Stimulated activated CD8-positive, alpha-beta memory T cell treated with anti-CD3 and anti-CD28 coated beads, Interleukin-4, amount 100 ng/mL, for 24 hours (primary cell): Measurements from ENCODE around the gene HMG20B.

Source experiments
- DNase-seq: peaks from one replicate; pipeline ENCODE4 v3.0.0-alpha.2; 2020; ENCODE audit warnings: low read depth

The HMG20B gene

DNA sequence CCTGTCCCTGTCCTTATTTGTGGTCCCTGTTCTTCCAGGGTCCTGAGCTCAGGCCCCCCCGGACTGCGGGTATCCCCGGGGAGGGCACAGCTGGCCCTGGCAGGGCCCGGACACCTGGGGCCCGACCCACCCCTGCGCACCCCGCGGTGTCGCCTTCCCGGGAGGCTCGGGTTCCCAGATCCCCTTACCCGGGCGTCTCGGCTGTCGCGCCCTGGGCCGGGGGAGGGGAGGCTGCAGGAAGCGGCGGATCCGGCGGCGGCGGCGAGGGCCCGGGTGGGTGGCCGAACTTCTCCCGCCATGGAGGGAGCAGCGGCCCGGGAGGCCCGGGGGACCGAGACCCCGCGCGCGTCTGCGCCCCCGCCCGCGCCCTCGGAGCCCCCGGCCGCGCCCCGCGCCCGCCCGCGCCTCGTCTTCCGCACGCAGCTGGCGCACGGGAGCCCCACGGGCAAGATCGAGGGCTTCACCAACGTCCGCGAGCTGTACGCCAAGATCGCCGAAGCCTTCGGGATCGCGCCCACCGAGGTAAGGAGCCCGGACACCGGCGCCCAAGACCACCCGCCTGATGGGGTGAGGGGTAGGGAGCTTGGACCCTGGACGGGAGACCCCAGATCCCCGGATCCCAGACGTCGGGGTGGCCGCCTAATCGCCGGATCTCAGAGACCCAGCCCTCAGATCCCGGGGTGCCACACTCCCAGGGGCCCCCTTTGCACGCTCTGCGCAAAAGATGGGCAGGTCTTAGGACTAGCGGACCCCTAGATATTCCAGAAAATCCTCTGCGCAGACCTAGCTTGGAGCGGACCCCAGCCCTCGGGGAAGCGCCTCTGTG is 12.8 kb downstream of the HMG20B start, which contains the start of gene GIPC3:
Gene GIPC3, plus strand, starts transcription at position 178 of the 826 bp plus-strand sequence. Its CDS starts 120 bp downstream, at position 298.
- DNase-seq = no peak

DNA sequence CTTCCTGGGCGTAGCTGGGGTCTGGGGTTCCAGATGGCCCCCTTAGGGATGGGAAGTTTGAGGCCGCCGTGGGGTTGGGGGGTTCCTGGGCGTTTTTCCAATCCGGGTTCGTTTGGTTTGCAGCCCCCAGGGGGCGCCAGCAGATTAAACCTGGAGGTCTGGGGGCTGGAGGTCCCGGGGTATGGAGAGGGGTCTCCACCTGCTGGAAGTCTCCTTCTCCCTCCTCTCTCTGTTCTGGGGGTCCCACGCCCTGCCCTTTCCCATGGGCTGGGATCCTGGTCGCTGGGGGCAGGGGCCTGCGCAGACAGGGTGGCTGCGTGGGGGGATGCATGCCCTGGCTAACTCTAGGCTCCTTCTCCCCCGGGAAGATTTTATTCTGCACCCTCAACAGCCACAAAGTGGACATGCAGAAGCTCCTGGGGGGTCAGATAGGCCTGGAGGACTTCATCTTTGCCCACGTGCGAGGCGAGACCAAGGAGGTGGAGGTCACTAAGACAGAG is 13.4 kb downstream of the HMG20B start:
- peak; percentile 21 for DNase-seq

DNA sequence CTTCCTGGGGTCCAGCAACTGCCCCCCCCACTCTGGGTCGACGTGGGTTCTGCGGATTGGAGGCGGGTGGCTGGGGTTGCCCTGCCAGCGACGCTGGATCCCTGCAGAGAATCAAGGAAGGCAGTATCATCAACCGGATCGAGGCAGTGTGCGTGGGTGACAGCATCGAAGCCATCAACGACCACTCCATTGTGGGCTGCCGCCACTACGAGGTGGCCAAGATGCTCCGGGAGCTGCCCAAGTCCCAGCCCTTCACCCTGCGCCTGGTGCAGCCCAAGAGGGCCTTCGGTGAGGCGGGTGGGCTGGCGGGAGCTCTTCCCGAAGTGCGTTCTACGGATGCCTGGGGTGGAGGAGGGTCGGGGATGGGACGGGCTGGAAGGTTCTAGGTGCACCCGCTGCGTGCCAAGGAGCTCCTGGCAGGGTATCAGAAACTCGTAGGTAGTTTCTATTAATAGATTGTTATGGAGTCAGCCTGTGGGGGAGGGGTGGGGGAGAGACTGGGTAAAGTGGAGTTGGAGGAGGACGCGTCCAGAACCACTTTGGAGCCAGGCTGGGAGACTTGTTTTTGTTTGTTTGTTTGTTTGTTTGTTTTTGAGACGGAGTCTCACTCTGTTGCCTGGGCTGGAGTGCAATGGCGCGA is 14.1 kb downstream of the HMG20B start:
- no peak for DNase-seq

DNA sequence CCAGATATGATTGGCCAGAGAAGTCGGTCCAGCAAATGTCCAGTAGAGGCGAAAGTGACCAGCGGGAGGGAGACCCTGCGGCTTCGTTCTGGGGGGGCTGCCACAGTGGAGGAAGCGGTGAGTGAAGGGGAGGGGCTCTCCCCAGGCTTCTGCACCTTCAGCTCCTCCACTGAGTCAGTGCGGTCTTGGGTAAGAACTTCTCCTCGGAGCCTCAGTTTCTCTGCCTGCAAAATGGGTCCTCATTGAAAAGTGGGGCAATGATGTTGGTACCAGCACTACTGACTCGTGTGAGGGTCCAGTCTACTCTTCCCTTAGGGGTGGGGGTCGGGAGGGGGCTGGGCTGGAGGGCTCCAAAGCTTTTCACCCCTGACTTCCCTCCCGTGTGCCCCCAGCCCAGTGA is 16.7 kb downstream of the HMG20B start:
- no peak for DNase-seq

DNA sequence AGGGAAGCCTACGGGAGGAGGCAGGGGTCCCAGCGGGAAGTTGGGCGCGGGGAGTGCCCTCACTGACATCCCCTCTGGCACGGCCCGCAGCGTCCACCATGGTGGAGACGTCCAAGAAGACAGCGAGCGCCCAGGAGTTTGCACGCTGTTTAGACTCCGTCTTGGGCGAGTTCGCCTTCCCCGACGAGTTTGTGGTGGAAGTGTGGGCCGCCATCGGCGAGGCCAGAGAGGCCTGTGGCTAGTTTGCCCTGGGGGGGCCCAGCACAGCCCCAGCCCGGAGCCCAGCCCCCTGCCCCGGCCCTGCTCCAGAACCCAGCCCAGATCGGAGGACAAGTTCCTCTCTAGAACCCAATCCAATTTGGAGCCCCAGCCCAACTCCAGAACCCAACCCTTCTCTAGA is 17.2 kb downstream of the HMG20B start:
- no peak for DNase-seq

- no peak for DNase-seq
Observed at GRCh38 chr19:3590991-3591659, 18.4 kb downstream of the HMG20B start.

GRCh38 chr19:3591876-3592613 is 19.3 kb downstream of the HMG20B start:
- no peak for DNase-seq

GRCh38 chr19:3593156-3593555 is 20.4 kb downstream of the HMG20B start:
- DNase-seq = no peak

- no peak for DNase-seq
Observed at GRCh38 chr19:3595521-3596061, 22.8 kb downstream of the HMG20B start.

DNA sequence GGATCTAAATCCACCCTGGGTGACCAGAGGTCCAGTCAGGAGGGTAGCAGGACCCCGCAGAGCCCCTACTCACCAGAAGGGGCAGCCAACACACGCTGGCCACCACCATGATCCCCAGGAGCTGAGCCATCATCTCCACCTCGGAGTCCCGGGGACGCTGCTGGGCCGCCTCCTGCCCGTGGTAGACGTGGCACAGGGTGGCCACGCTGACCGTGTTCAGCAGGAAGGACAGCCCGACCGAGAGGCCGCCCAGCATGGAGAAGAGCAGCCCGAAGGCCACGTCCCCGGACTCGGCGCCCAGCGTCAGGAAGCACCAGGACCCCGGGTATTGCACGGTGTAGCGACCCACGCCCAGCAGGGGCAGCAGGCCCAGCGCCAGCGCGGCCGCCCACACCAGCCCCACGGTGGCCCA is 27.0 kb downstream of the HMG20B start:
- no peak for DNase-seq

- no peak for DNase-seq
Observed at GRCh38 chr19:3601021-3601420, 28.3 kb downstream of the HMG20B start.

- DNase-seq = no peak
Observed at GRCh38 chr19:3603121-3603811, 30.5 kb downstream of the HMG20B start.

- no peak for DNase-seq
Observed at GRCh38 chr19:3604227-3604986, 31.7 kb downstream of the HMG20B start.

GRCh38 chr19:3604987-3605343 is 32.2 kb downstream of the HMG20B start:
- peak; percentile 15 for DNase-seq

- no peak for DNase-seq
Observed at GRCh38 chr19:3605361-3605760, 32.6 kb downstream of the HMG20B start.

- no peak for DNase-seq
Observed at GRCh38 chr19:3605770-3606169, 33.0 kb downstream of the HMG20B start.

GRCh38 chr19:3606174-3606689 is 33.5 kb downstream of the HMG20B start:
- no peak for DNase-seq

DNA sequence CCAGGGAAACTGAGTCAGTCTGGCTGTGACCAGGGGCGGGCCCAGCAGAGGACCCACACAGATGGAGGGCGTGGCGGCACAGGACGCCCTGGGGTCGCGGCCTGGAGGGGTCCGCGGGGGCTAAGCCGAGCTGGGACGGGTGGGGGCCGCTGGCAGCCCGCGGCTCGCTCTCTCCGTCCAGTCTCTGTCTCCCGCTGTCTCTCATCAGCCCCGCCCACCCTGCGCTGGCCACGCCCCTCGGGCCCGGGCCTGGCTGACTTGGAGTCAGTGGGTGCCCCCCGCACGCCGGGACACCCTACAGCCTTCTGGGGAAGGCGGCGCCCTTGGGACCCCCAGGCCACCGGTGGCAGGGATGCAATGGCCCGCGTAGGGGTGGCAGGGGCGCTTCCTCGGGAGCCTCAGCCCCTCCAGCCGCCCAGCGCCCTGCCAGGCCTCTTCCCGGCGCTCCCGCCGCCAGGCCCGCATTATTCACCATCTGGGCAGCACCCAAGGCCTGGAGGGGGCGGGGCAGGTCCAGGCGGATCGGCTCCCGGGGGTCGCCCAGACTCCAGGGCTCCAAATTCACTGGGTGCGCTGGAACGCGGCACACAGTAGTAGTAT is 34.0 kb downstream of the HMG20B start, which contains the start of gene TBXA2R:
Gene TBXA2R, minus strand, starts transcription at position 186 of the 600 bp plus-strand sequence. CDS start 6,241 bp downstream, outside the sequence.
- peak; percentile 67 for DNase-seq

- DNase-seq = no peak
Observed at GRCh38 chr19:3607303-3608078, 34.7 kb downstream of the HMG20B start.
